A673 (cell line): ENCODE measurements around the gene LHPP. TPM values are rescaled to one million over a fixed set of nuclear protein-coding genes. Genes with fewer than 3 reads are reported as not detected.
A peak's percentile ranks its signal among the peaks of the same experiment; 100 is the strongest.

Source experiments
- BruUV-seq: library from RNA; stranded (reverse); fragments of 400-500 nt; replicated peaks from 2 replicates; lab custom pipeline; 2021; lab: Mats Ljungman, UMichigan
- CTCF ChIA-PET: fragments of 300-600 bp; sonication (Branson Sonifier 250); formaldehyde crosslinking; loops from one replicate; lab custom pipeline; 2022; ENCODE audit warnings: antibody characterized with exemption; lab: Charles Lee
- POLR2A ChIA-PET: fragments of 300-600 bp; sonication (Branson Sonifier 250); formaldehyde crosslinking; loops from one replicate; lab custom pipeline; 2022; ENCODE audit warnings: antibody characterized with exemption; ENCODE audit not compliant: low non-redundant PET; lab: Charles Lee
- DNase-seq: peaks from one replicate; pipeline ENCODE4 v3.0.0-alpha.2; 2015; ENCODE audit warnings: low spot score
- H3K27ac ChIP-seq: fragments of 200-600 bp; sonication (generic); 2 replicates; pipeline ENCODE4 v1.5.1; 2016; ENCODE audit warnings: mixed run types, low read depth, mild to moderate bottlenecking, mixed read lengths, antibody characterized with exemption, low read length; ENCODE audit not compliant: poor library complexity, severe bottlenecking
- H3K27me3 ChIP-seq: fragments of 200-600 bp; sonication (generic); replicated peaks from 2 replicates; pipeline ENCODE4 v1.6.1; 2017; ENCODE audit warnings: mixed run types, low read depth, mild to moderate bottlenecking, mixed read lengths, antibody characterized with exemption, low read length; ENCODE audit not compliant: insufficient read depth, poor library complexity
- H3K36me3 ChIP-seq: fragments of 200-600 bp; sonication (generic); 2 replicates; pipeline ENCODE4 v1.6.1; 2016; ENCODE audit warnings: mixed run types, mild to moderate bottlenecking, mixed read lengths, antibody characterized with exemption, low read length; ENCODE audit not compliant: insufficient read depth, poor library complexity, severe bottlenecking
- H3K4me1 ChIP-seq: fragments of 200-600 bp; sonication (generic); 2 replicates; pipeline ENCODE4 v1.6.1; 2017; ENCODE audit warnings: mixed run types, mild to moderate bottlenecking, mixed read lengths, antibody characterized with exemption, low read length; ENCODE audit not compliant: insufficient read depth, poor library complexity, severe bottlenecking
- H3K4me3 ChIP-seq: fragments of 200-600 bp; sonication (generic); 2 replicates; pipeline ENCODE4 v1.5.1; 2016; ENCODE audit warnings: low read depth, mixed run types, mild to moderate bottlenecking, mixed read lengths, low read length; ENCODE audit not compliant: poor library complexity, severe bottlenecking
- H3K9me3 ChIP-seq: fragments of 200-600 bp; sonication (generic); 2 replicates; pipeline ENCODE4 v1.6.1; 2016; ENCODE audit warnings: mixed run types, low read depth, mild to moderate bottlenecking, mixed read lengths, antibody characterized with exemption, low read length; ENCODE audit not compliant: poor library complexity, severe bottlenecking
- EZH2 ChIP-seq: fragments of 200-600 bp; sonication (generic); IDR thresholded peaks from 2 replicates; pipeline ENCODE4 v1.6.1; 2017; ENCODE audit warnings: borderline replicate concordance, low read depth, mild to moderate bottlenecking, mixed read lengths, antibody characterized with exemption, low read length; ENCODE audit not compliant: poor library complexity, severe bottlenecking
- intact Hi-C: fragments of 100-400 bp; cut with micrococcal nuclease; formaldehyde crosslinking; loops from one replicate; pipeline ENCODE4 v1.10.0; 2022; ENCODE audit not compliant: unreplicated experiment
- total RNA-seq: library from RNA; stranded (reverse); gene quantifications from 2 replicates; pipeline ENCODE4 v1.2.3, GENCODE V29; 2021
- TF ChIP-seq, protein P1 (sequence below): fragments of 300-800, 200-600 bp; sonication (generic); conservative IDR thresholded peaks from 2 replicates; pipeline ENCODE4 v1.5.1; 2017; ENCODE audit warnings: low read depth, mild to moderate bottlenecking, antibody characterized with exemption, low read length, moderate library complexity, mixed read lengths

Gene LHPP
- total RNA-seq, 1 experiment from 2014 or later, result 2.3 TPM

- Histone ChIP-seq H3K36me3 (no peaks in the 10 kb centered on the region), H3K27ac (peak overlapping the region; percentile 16), H3K27me3 (no peaks in the 10 kb centered on the region), H3K4me3 (no peak overlapping the region), H3K4me1 (peaks cover 17% of the 10 kb centered on the region), H3K9me3 (no peaks in the 10 kb centered on the region)
- DNase-seq, result no peak
- BruUV-seq, result no TSS peak
- POLR2A ChIA-PET, result no interaction called here
- CTCF ChIA-PET, result no interaction called here
- intact Hi-C loops, result no loop called here
- TF ChIP-seq, protein P1, sequence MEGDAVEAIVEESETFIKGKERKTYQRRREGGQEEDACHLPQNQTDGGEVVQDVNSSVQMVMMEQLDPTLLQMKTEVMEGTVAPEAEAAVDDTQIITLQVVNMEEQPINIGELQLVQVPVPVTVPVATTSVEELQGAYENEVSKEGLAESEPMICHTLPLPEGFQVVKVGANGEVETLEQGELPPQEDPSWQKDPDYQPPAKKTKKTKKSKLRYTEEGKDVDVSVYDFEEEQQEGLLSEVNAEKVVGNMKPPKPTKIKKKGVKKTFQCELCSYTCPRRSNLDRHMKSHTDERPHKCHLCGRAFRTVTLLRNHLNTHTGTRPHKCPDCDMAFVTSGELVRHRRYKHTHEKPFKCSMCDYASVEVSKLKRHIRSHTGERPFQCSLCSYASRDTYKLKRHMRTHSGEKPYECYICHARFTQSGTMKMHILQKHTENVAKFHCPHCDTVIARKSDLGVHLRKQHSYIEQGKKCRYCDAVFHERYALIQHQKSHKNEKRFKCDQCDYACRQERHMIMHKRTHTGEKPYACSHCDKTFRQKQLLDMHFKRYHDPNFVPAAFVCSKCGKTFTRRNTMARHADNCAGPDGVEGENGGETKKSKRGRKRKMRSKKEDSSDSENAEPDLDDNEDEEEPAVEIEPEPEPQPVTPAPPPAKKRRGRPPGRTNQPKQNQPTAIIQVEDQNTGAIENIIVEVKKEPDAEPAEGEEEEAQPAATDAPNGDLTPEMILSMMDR, result no peak
- no peak for TF ChIP-seq EZH2
These were observed 189.3 kb downstream of the LHPP start for GRCh38 chr10:124650820-124651401.

DNA sequence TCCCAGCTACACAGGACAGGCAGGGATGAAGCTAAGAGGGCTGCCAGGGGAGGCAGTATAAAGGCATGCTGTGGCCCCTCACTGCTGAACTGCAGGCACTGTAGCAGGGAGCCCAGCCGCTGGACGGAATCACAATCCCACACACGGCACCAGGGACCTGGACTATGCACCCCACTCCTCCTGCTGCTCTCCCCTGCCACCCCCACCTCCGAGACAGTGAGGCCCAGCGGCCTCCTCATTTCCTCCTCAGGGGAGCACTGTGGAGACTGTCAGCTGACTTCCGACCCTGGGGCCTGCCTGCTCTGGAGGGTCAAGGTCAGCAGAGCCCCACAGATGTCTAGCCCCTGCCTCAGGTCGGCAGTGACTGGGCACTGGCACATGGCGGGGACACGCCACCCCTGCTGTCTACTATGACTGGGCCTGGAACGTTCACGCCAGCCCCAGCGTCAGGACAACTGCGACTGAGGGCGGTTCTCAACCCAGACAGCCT, 189.8 kb downstream of the LHPP start:
- H3K36me3 ChIP-seq, result no peaks in the 10 kb centered on the region
- H3K27me3 ChIP-seq, result no peaks in the 10 kb centered on the region
- no TSS peak for BruUV-seq
- intact Hi-C loops, result no loop called here
- CTCF ChIA-PET, result no interaction called here
- no peak overlapping the region for H3K27ac ChIP-seq
- no peak for TF ChIP-seq EZH2
- TF ChIP-seq, protein P1, result no peak
- peaks cover 17% of the 10 kb centered on the region for H3K4me1 ChIP-seq
- no peaks in the 10 kb centered on the region for H3K9me3 ChIP-seq
- POLR2A ChIA-PET, result no interaction called here
- no peak for DNase-seq
- H3K4me3 ChIP-seq, result no peak overlapping the region

GRCh38 chr10:124652200-124652599, 190.6 kb downstream of the LHPP start:
- Histone ChIP-seq H3K4me1 (peaks cover 17% of the 10 kb centered on the region), H3K27me3 (no peaks in the 10 kb centered on the region), H3K4me3 (no peak overlapping the region), H3K27ac (no peak overlapping the region), H3K36me3 (no peaks in the 10 kb centered on the region), H3K9me3 (no peaks in the 10 kb centered on the region)
- intact Hi-C loops, result no loop called here
- TF ChIP-seq EZH2, result no peak
- TF ChIP-seq, protein P1, result no peak
- BruUV-seq, result no TSS peak
- ChIA-PET CTCF (no interaction called here), POLR2A (no interaction called here)
- DNase-seq, result no peak
